Neuronal stem cell (in vitro differentiated cells): ENCODE data around the gene MACROD2.
A peak's percentile ranks its signal among the peaks of the same experiment; 100 is the strongest.

Source experiments
- DNase-seq: peaks from one replicate; pipeline ENCODE4 v3.0.0-alpha.2; 2013; ENCODE audit warnings: low spot score
- H2AFZ ChIP-seq: one replicate; pipeline ENCODE4 v1.6.1; 2013; ENCODE audit warnings: mild to moderate bottlenecking, low read length, inconsistent platforms
- H2AK5ac ChIP-seq: 2 replicates; pipeline ENCODE4 v1.6.1; 2013; ENCODE audit warnings: low read depth, mild to moderate bottlenecking, inconsistent platforms, low read length, moderate library complexity, mixed read lengths
- H2BK120ac ChIP-seq: 2 replicates; pipeline ENCODE4 v1.6.1; 2013; ENCODE audit warnings: low read depth, mild to moderate bottlenecking, inconsistent platforms, low read length, moderate library complexity, mixed read lengths
- H2BK12ac ChIP-seq: one replicate; pipeline ENCODE4 v1.6.1; 2013; ENCODE audit warnings: low read length, inconsistent platforms
- H2BK15ac ChIP-seq: 2 replicates; pipeline ENCODE4 v1.6.1; 2013; ENCODE audit warnings: mild to moderate bottlenecking, low read length, inconsistent platforms, mixed read lengths
- H2BK5ac ChIP-seq: one replicate; pipeline ENCODE4 v1.6.1; 2013; ENCODE audit warnings: inconsistent platforms, mild to moderate bottlenecking, low read length, moderate library complexity
- H3K14ac ChIP-seq: one replicate; pipeline ENCODE4 v1.6.1; 2013; ENCODE audit warnings: low read length, inconsistent platforms
- H3K18ac ChIP-seq: 2 replicates; pipeline ENCODE4 v1.6.1; 2013; ENCODE audit warnings: low read length, inconsistent platforms
- H3K23ac ChIP-seq: 2 replicates; pipeline ENCODE4 v1.6.1; 2013; ENCODE audit warnings: low read depth, mild to moderate bottlenecking, mixed read lengths, low read length, inconsistent platforms; ENCODE audit not compliant: poor library complexity
- H3K27ac ChIP-seq: replicated peaks from 3 replicates; pipeline ENCODE4 v1.5.1; 2013; ENCODE audit warnings: low read length, inconsistent platforms
- H3K27me3 ChIP-seq, 3 experiments: 2 replicates each; pipeline ENCODE4 v1.6.1; 2013; ENCODE audit warnings: low read length in 3 of 3, mild to moderate bottlenecking in 2 of 3, inconsistent platforms in 1 of 3, low read depth in 1 of 3, mixed read lengths in 1 of 3, moderate library complexity in 1 of 3; ENCODE audit not compliant: control insufficient read depth in 3 of 3, insufficient read depth in 3 of 3
- H3K36me3 ChIP-seq, 2 donors: replicated peaks in 1 of 2; 2 replicates each; pipeline ENCODE4 v1.6.1; 2013; ENCODE audit warnings: low read length in 2 of 2; ENCODE audit not compliant: control insufficient read depth in 2 of 2, insufficient read depth in 2 of 2
- H3K4ac ChIP-seq: 2 replicates; pipeline ENCODE4 v1.6.1; 2013; ENCODE audit warnings: inconsistent platforms, mild to moderate bottlenecking, low read length, moderate library complexity
- H3K4me1 ChIP-seq, 2 donors: 1 replicate in 1 of 2; 2 replicates in 1 of 2; pipeline ENCODE4 v1.6.1; 2013; ENCODE audit warnings: low read length in 2 of 2, low read depth in 1 of 2; ENCODE audit not compliant: control insufficient read depth in 2 of 2, insufficient read depth in 1 of 2
- H3K4me2 ChIP-seq: one replicate; pipeline ENCODE4 v1.6.1; 2013; ENCODE audit warnings: mild to moderate bottlenecking, low read length, inconsistent platforms; ENCODE audit not compliant: insufficient read depth, poor library complexity, severe bottlenecking
- H3K4me3 ChIP-seq, 2 donors: 2 replicates each; pipeline ENCODE4 v1.5.1; 2013; ENCODE audit warnings: low read length in 2 of 2, mild to moderate bottlenecking in 2 of 2, inconsistent platforms in 1 of 2, moderate library complexity in 1 of 2
- H3K79me1 ChIP-seq: one replicate; pipeline ENCODE4 v1.6.1; 2013; ENCODE audit warnings: low read depth, mild to moderate bottlenecking, inconsistent platforms, low read length, moderate library complexity
- H3K9ac ChIP-seq: one replicate; pipeline ENCODE4 v1.6.1; 2013; ENCODE audit warnings: mild to moderate bottlenecking, low read depth, low read length, inconsistent platforms; ENCODE audit not compliant: poor library complexity
- H3K9me3 ChIP-seq, 2 donors: replicated peaks in 1 of 2; 2 replicates each; pipeline versions ENCODE3 to v1.6.1; 2013; ENCODE audit warnings: low read length in 2 of 2, mild to moderate bottlenecking in 2 of 2, inconsistent platforms in 1 of 2, low read depth in 1 of 2, mixed read lengths in 1 of 2, moderate library complexity in 1 of 2; ENCODE audit not compliant: control insufficient read depth in 2 of 2, insufficient read depth in 1 of 2
- H4K8ac ChIP-seq: one replicate; pipeline ENCODE4 v1.6.1; 2013; ENCODE audit warnings: low read depth, mild to moderate bottlenecking, inconsistent platforms, low read length, moderate library complexity
- H4K91ac ChIP-seq: one replicate; pipeline ENCODE4 v1.6.1; 2013; ENCODE audit warnings: low read length, low read depth, mild to moderate bottlenecking, inconsistent platforms; ENCODE audit not compliant: poor library complexity
- WGBS, 2 donors: extraction: QIAGEN DNeasy Blood & Tissue Kit; methylation state at CpG; one replicate each; pipeline ENCODE4 v1.1.7; 2013; ENCODE audit warnings: missing lambda C conversion rate in 2 of 2, mixed read lengths in 1 of 2; ENCODE audit not compliant: insufficient read length in 2 of 2, insufficient replicate concordance in 1 of 2; ENCODE audit errors: extremely low coverage in 2 of 2; 5-methylcytosine and 5-hydroxymethylcytosine counted together

MACROD2 gene

GRCh38 chr20:14525426-14525825 lies 530.1 kb downstream of the MACROD2 start:
- Histone ChIP-seq H3K9ac (no peak overlapping the region), H3K36me3 (no peaks in the 10 kb centered on the region), H3K4me3 (no peak overlapping the region), H3K9me3 (no peaks in the 10 kb centered on the region), H2AFZ (no peak overlapping the region), H3K18ac (no peak overlapping the region), H3K27me3 (no peaks in the 10 kb centered on the region), H3K14ac (no peak overlapping the region), H2BK12ac (no peak overlapping the region), H2AK5ac (no peak overlapping the region), H3K79me1 (no peaks in the 10 kb centered on the region), H3K23ac (no peak overlapping the region), H3K4me2 (no peak overlapping the region), H3K4me1 (peaks cover 0 to 2% of the 10 kb centered on the region in 2 donors), H3K27ac (no peak overlapping the region), H4K91ac (no peak overlapping the region), H4K8ac (no peak overlapping the region), H2BK5ac (no peak overlapping the region), H3K4ac (no peak overlapping the region), H2BK120ac (no peak overlapping the region), H2BK15ac (no peak overlapping the region)
- no peak for DNase-seq
- WGBS, 2 donors: no CpG with 5 or more reads among the region's 1 CpG

DNA sequence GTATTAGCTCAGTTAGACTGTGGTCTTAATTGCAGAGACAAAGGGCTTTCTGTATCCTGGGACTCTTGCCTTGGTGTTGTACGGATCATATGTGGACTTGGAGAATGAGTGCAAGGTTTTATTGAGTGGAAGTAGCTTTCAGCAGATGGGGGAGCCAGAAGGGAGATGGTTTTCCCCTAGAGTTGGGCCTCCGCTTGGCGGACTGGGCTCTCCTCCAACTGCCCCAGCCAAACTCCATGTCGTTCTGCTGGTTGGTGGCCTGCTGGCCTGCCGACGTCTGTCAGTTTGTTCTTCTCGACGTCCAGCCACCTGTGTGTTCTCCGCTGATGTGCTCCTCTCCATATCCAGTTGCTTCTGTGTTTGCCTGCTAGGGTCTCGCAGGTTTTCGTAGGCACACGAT lies 531.6 kb downstream of the MACROD2 start:
- Histone ChIP-seq H4K91ac (no peak overlapping the region), H3K23ac (no peak overlapping the region), H2BK12ac (no peak overlapping the region), H3K4ac (no peak overlapping the region), H3K9ac (peak overlapping the region; percentile 12), H3K4me2 (no peak overlapping the region), H4K8ac (no peak overlapping the region), H3K27me3 (no peaks in the 10 kb centered on the region), H2BK5ac (no peak overlapping the region), H3K9me3 (no peaks in the 10 kb centered on the region), H3K36me3 (no peaks in the 10 kb centered on the region), H2BK15ac (no peak overlapping the region), H3K79me1 (no peaks in the 10 kb centered on the region), H2BK120ac (no peak overlapping the region), H3K4me1 (peaks cover 0 to under 1% of the 10 kb centered on the region in 2 donors), H3K14ac (peak overlapping the region; percentile 59), H3K18ac (peak overlapping the region; percentile 44), H2AK5ac (peak overlapping the region; percentile 5), H2AFZ (no peak overlapping the region), H3K27ac (no peak overlapping the region), H3K4me3 (no peak overlapping the region)
- WGBS, 2 donors: no CpG with 5 or more reads among the region's 12 CpGs
- no peak for DNase-seq

- Histone ChIP-seq H3K9ac (no peak overlapping the region), H3K4me1 (no peaks in the 10 kb centered on the region), H2AK5ac (no peak overlapping the region), H4K8ac (no peak overlapping the region), H4K91ac (no peak overlapping the region), H2BK12ac (no peak overlapping the region), H3K18ac (no peak overlapping the region), H3K4ac (no peak overlapping the region), H2BK15ac (no peak overlapping the region), H3K9me3 (no peaks in the 10 kb centered on the region), H2BK120ac (no peak overlapping the region), H3K14ac (no peak overlapping the region), H2BK5ac (no peak overlapping the region), H3K79me1 (no peaks in the 10 kb centered on the region), H2AFZ (no peak overlapping the region), H3K27ac (no peak overlapping the region), H3K4me3 (no peak overlapping the region), H3K36me3 (no peaks in the 10 kb centered on the region), H3K27me3 (no peaks in the 10 kb centered on the region), H3K23ac (no peak overlapping the region), H3K4me2 (no peak overlapping the region)
- WGBS, 2 donors: no CpG with 5 or more reads among the region's 5 CpGs
- DNase-seq: no peak
These were observed 536.5 kb downstream of the MACROD2 start for GRCh38 chr20:14531786-14532185.

DNA sequence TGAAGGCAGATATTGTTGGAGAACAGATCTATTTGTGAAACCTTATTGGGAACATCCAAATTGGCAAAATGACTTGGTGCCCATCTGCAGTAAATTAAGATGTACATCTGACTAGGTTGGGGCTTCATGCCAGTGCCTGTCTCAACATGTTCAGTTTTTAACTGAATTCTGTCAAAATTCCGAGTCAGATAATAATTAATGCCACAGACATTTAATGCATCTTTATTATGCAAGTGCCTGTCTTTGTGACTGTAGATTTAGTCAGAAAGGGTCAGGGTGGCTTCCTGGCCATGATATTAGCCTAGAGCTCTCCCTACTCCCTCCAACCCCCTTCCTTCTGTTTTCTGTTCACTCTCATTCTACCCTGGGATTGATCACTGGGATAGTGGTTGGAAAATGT lies 541.4 kb downstream of the MACROD2 start:
- Histone ChIP-seq H2BK5ac (no peak overlapping the region), H3K9me3 (no peaks in the 10 kb centered on the region), H3K79me1 (no peaks in the 10 kb centered on the region), H2BK12ac (no peak overlapping the region), H3K4me1 (no peaks in the 10 kb centered on the region), H4K91ac (no peak overlapping the region), H3K9ac (no peak overlapping the region), H3K4me2 (no peak overlapping the region), H3K27ac (no peak overlapping the region), H3K27me3 (no peaks in the 10 kb centered on the region), H3K4me3 (no peak overlapping the region), H3K4ac (no peak overlapping the region), H2AFZ (no peak overlapping the region), H3K23ac (no peak overlapping the region), H2AK5ac (no peak overlapping the region), H3K14ac (no peak overlapping the region), H3K18ac (no peak overlapping the region), H3K36me3 (no peaks in the 10 kb centered on the region), H4K8ac (no peak overlapping the region), H2BK15ac (no peak overlapping the region), H2BK120ac (no peak overlapping the region)
- no peak for DNase-seq
- WGBS, 2 donors: no CpG with 5 or more reads among the region's 1 CpG
